ENCODE results near the gene IFI35. TPM values are rescaled to one million over a fixed set of nuclear protein-coding genes. Genes with fewer than 3 reads are reported as not detected.

The IFI35 gene
- polyA plus RNA-seq, 1 of the 3 experiments (the other 2 are of a cell fraction) = 17.6 TPM

- CTCF ChIA-PET = interaction anchor here (0.7 to 1.0 kb wide), 2 partner anchors 11 to 15 kb away, joined by 3 read pairs; no protein-coding TSS in a partner anchor
- Histone ChIP-seq H3F3A (replicated peaks; ENCODE audit: insufficient read depth) (peaks cover 19% of the 10 kb centered on the region), H4K20me1 (ENCODE audit: insufficient read depth) (no peaks in the 10 kb centered on the region), H3K9me3 (no peaks in the 10 kb centered on the region), H3K79me2 (ENCODE audit: insufficient read depth) (peaks cover 22% of the 10 kb centered on the region), H3K27me3 (ENCODE audit: insufficient read depth) (no peaks in the 10 kb centered on the region), H3K9me2 (no peaks in the 10 kb centered on the region), H3K4me1 (ENCODE audit: control insufficient read depth in 1 of 2, insufficient read depth in 2 of 2, low read depth in 1 of 2, low read length in 1 of 2) (peaks cover 0 to 4% of the 10 kb centered on the region in 2 experiments; a peak in 2 of 4 replicates), H3K9ac (peak within 1 kb of the TSS; percentile 77), H3K36me3 (replicated peaks in 1 of 2; ENCODE audit: control insufficient read depth in 1 of 2, insufficient read depth in 2 of 2, low read length in 1 of 2) (peaks cover 10 to 28% of the 10 kb centered on the region in 2 experiments), H2AFZ (ENCODE audit: low read depth) (peak within 1 kb of the TSS; percentile 93), H3K27ac (ENCODE audit: low read depth in 2 of 2, low read length in 1 of 2) (peak within 1 kb of the TSS; percentile 74 to 75), H3K4me3 (ENCODE audit: low read depth in 2 of 2, low read length in 1 of 2) (peak within 1 kb of the TSS; percentile 72 to 74), H3K4me2 (peak within 1 kb of the TSS; percentile 90)
- POLR2A ChIA-PET = interaction anchor here (0.7 kb wide), 2 partner anchors 16 to 34 kb away, joined by 5 read pairs; partner anchors contain the start of genes PTGES3L, RPL27 and RUNDC1
- under 1% methylated on average over 42 of the region's 43 CpGs for WGBS (ENCODE audit: low lambda C conversion rate)
- DNase-seq = peak; percentile 88
- TF ChIP-seq USF1 (IDR thresholded peaks at IDR 0.05; ENCODE audit: borderline replicate concordance, low read depth) (no peak), EP300 (IDR thresholded peaks at IDR 0.05; ENCODE audit: borderline replicate concordance in 1 of 2, low read depth in 1 of 2, low read length in 1 of 2) (no peak; a peak in 1 of 4 replicates), FOXM1 (IDR thresholded peaks at IDR 0.05; ENCODE audit: low read depth) (no peak), RXRA (IDR thresholded peaks at IDR 0.05; ENCODE audit: borderline replicate concordance, low read depth) (no peak), ELF1 (IDR thresholded peaks at IDR 0.05) (no peak), RAD21 (IDR thresholded peaks at IDR 0.05; ENCODE audit: low read length) (no peak), MEF2A (IDR thresholded peaks at IDR 0.05; ENCODE audit: borderline replicate concordance, low read depth) (no peak), SIN3A (IDR thresholded peaks at IDR 0.05; ENCODE audit: borderline replicate concordance, low read depth, low read length) (peak; percentile 95), MXI1 (IDR thresholded peaks at IDR 0.05; ENCODE audit: low read depth, low read length) (peak; percentile 99), NRF1 (IDR thresholded peaks at IDR 0.05; ENCODE audit: low read depth, low read length) (peak; percentile 88), CTCF (IDR thresholded peaks at IDR 0.05) (no peak), TAF1 (IDR thresholded peaks at IDR 0.05; ENCODE audit: borderline replicate concordance, low read depth, low read length) (no peak), JUND (IDR thresholded peaks at IDR 0.05) (no peak), TCF12 (IDR thresholded peaks at IDR 0.05) (no peak), NFIC (IDR thresholded peaks at IDR 0.05; ENCODE audit: borderline replicate concordance) (no peak), FOXJ3 (CRISPR knock-in tag; IDR thresholded peaks at IDR 0.05) (no peak; the same call in 1 of the 2 replicates), GATA2 (CRISPR knock-in tag; IDR thresholded peaks at IDR 0.05) (no peak), IRF3 (IDR thresholded peaks at IDR 0.05; ENCODE audit: low read depth, low read length) (no peak), SMC3 (IDR thresholded peaks at IDR 0.05; ENCODE audit: low read depth, low read length) (no peak), TEAD4 (IDR thresholded peaks at IDR 0.05; ENCODE audit: borderline replicate concordance, insufficient read depth) (no peak), YY1 (IDR thresholded peaks at IDR 0.05; ENCODE audit: low read depth) (peak; percentile 91), USF2 (IDR thresholded peaks at IDR 0.05; ENCODE audit: borderline replicate concordance, low read depth, low read length) (no peak), ZBTB33 (IDR thresholded peaks at IDR 0.05; ENCODE audit: borderline replicate concordance, low read depth) (no peak), GABPA (IDR thresholded peaks at IDR 0.05; ENCODE audit: low read depth) (no peak), EZH2phosphoT487 (IDR thresholded peaks at IDR 0.05; ENCODE audit: borderline replicate concordance, low read depth) (no peak), POLR2AphosphoS5 (IDR thresholded peaks at IDR 0.05; ENCODE audit: low read depth, low read length) (peak; percentile 84), MAX (IDR thresholded peaks at IDR 0.05; ENCODE audit: low read depth) (peak; percentile 95), CHD2 (IDR thresholded peaks at IDR 0.05; ENCODE audit: low read length, partially characterized antibody) (no peak)
Measured at GRCh38 chr17:42964161-42964932, 42.2 kb upstream of the IFI35 start, which contains the start of gene AARSD1. Gene AARSD1, minus strand, starts transcription at chr17:42964454. Its CDS starts 14 bp downstream, at chr17:42964440.

Data from SK-N-SH (cell line).